Heart right ventricle (tissue), 16 donors: Measurements from ENCODE around the gene VWA5B2. TPM values are rescaled to one million over a fixed set of nuclear protein-coding genes. Genes with fewer than 3 reads are reported as not detected.

Experiments
- ATAC-seq, 8 donors: fragments of 200-7000 bp; cut with Tn5 transposase; one replicate each; pipeline ENCODE4 v1.9.1; 2020; ENCODE audit warnings: mild to moderate bottlenecking in 8 of 8, moderate library complexity in 8 of 8, moderate number of reproducible peaks in 1 of 8
- DNase-seq, 2 donors: peaks; one replicate each; pipeline ENCODE4 v3.0.0-alpha.2; 2020
- H3K27ac ChIP-seq, 10 donors: fragments of 200-600 bp; sonication (generic) in 2 of 10; one replicate each; pipeline versions ENCODE4 v1.5.0 to v1.8.0; 2020 to 2022; ENCODE audit warnings: mild to moderate bottlenecking in 3 of 10
- H3K27me3 ChIP-seq, 7 donors: fragments of 200-600 bp; one replicate each; pipeline ENCODE4 v1.8.0; 2021 to 2022; ENCODE audit warnings: mild to moderate bottlenecking in 2 of 7
- H3K36me3 ChIP-seq, 9 donors: fragments of 200-600 bp; sonication (generic) in 1 of 9; one replicate each; pipeline versions ENCODE4 v1.5.0 to v1.8.0; 2020 to 2022; ENCODE audit warnings: mild to moderate bottlenecking in 2 of 9
- H3K4me1 ChIP-seq, 9 donors: fragments of 200-600 bp; sonication (generic) in 1 of 9; one replicate each; pipeline versions ENCODE4 v1.5.0 to v1.8.0; 2020 to 2022; ENCODE audit warnings: mild to moderate bottlenecking in 4 of 9
- H3K4me3 ChIP-seq, 10 donors: fragments of 200-600 bp; sonication (generic) in 2 of 10; one replicate each; pipeline versions ENCODE4 v1.5.0 to v1.8.0; 2020 to 2022; ENCODE audit warnings: mild to moderate bottlenecking in 7 of 10, moderate library complexity in 2 of 10
- H3K9me3 ChIP-seq, 11 donors: fragments of 200-600 bp in 10 of 11; sonication (generic) in 2 of 11; one replicate each; pipeline versions ENCODE4 v1.5.0 to v1.8.0; 2013 to 2022; ENCODE audit warnings: mild to moderate bottlenecking in 2 of 11, control low read depth in 1 of 11, moderate library complexity in 1 of 11
- CTCF ChIP-seq, 9 donors: fragments of 200-600 bp; sonication (generic) in 2 of 9; IDR thresholded peaks; one replicate each; pipeline versions ENCODE4 v1.5.0 to v1.8.0; 2021 to 2022; ENCODE audit warnings: antibody characterized with exemption in 9 of 9, mild to moderate bottlenecking in 5 of 9, moderate library complexity in 1 of 9
- WGBS, 2 donors: extraction: QIAGEN DNeasy Blood & Tissue Kit; methylation state at CpG; one replicate each; pipeline ENCODE4 v1.1.7; 2013; ENCODE audit warnings: inconsistent platforms in 1 of 2; 5-methylcytosine and 5-hydroxymethylcytosine counted together
- intact Hi-C, 10 donors: fragments of 100-400 bp; cut with DNase I; formaldehyde crosslinking; loops; one replicate each; pipeline versions ENCODE4 v1.11.1 to v1.14.2; 2022
- polyA plus RNA-seq, 2 donors: library from polyadenylated mRNA; stranded (reverse); fragments of 200-250 nt; gene quantifications; one replicate each; pipeline ENCODE4 v1.2.3, GENCODE V29; 2013
- total RNA-seq, 10 donors: library from RNA; stranded (reverse); fragmentation: NEBNext Ultra II Directional in 3 of 10; extraction: Animal tissue kit (Norgen Biotek cat#: 25700) in 3 of 10; gene quantifications; one replicate each; pipeline versions ENCODE4 v1.2.1 to v1.2.4, GENCODE V29; 2021 to 2023
- donor health status: Arrhythmogenic right ventricular cardiomyopathy.
- donor health status: ischemic (EF 13 %, LVEDD 7.1; RV severe dilation, severe dysfunction).
- donor health status: healthy with polysubstance abuse.
- donor health status: DM: no; HTN: yes; CAD: no.
- donor health status: DM: no; HTN: no; CAD: no.
- donor health status: ischemic (EF 25% LVEDD 6.9; RV normal size, moderate dysfunction).
- donor health status: ischemic (EF 25% LVEDD 5.7; RV mildly dilated, moderate dysfunction).
- donor health status: healthy.
- donor health status: DM: yes; HTN: yes; CAD: no.
- donor health status: Ischemic cardiomyopathy.
- donor health status: ischemic (EF 35%, LVEDD 5.7; RV mildly dilated, moderate dysfunction).
- donor health status: nonischemic (EF 11% LVEDD 7.7; RV severe dilation, severe dysfunction).
- donor health status: DM: yes; HTN: yes; CAD: no.
- donor health status: PGD.
- donor health status: ischemic (EF 29% LVEDD 5.4; RV normal size, mild dysfunction).
- donor health status: nonischemic (EF 23%, LVEDD 6.1; RV moderate dilation, normal function).

VWA5B2 gene
- total and polyA plus RNA-seq, 12 donors = 0.03 to 0.09 TPM; not detected in 10

- H3K27me3 ChIP-seq = peaks cover 13 to 66% (median 61%) of the 10 kb centered on the region in 7 donors
- H3K4me1 ChIP-seq = peaks cover 12 to 33% (median 26%) of the 10 kb centered on the region in 9 donors
- WGBS, 2 donors = 1% methylated on average over 52 to 91 of the region's 91 CpGs
- H3K9me3 ChIP-seq = no peaks in the 10 kb centered on the region
- no peak overlapping the region for H3K27ac ChIP-seq
- H3K36me3 ChIP-seq = no peaks in the 10 kb centered on the region
- peak overlapping the region in 8 of 10 donors; percentile 35 to 58 (median 54) for H3K4me3 ChIP-seq
- intact Hi-C loops = no loop called here
- peak; percentile 33 to 36 for DNase-seq
- ATAC-seq = peak; percentile 52 to 82 (median 58)
- no peak for TF ChIP-seq CTCF (IDR thresholded peaks at IDR 0.05)
These were observed 30.7 kb downstream of the VWA5B2 start for GRCh38 chr3:184259878-184260723.

GRCh38 chr3:184260724-184261269 lies 31.4 kb downstream of the VWA5B2 start:
- Histone ChIP-seq H3K9me3 (no peaks in the 10 kb centered on the region), H3K4me1 (peaks cover 12 to 33% (median 26%) of the 10 kb centered on the region in 9 donors), H3K36me3 (no peaks in the 10 kb centered on the region), H3K4me3 (peak overlapping the region in 9 of 10 donors; percentile 30 to 58 (median 54)), H3K27ac (no peak overlapping the region), H3K27me3 (peaks cover 13 to 73% (median 68%) of the 10 kb centered on the region in 7 donors)
- ATAC-seq (no peak), DNase-seq (no peak)
- TF ChIP-seq CTCF (IDR thresholded peaks at IDR 0.05) = no peak
- 1% methylated on average over 49 of the region's 49 CpGs for WGBS, 2 donors
- intact Hi-C loops = no loop called here

- TF ChIP-seq CTCF (IDR thresholded peaks at IDR 0.05) = no peak
- ATAC-seq (peak; percentile 30 to 81 (median 60)), DNase-seq (peak; percentile 22 to 51)
- peaks cover 12 to 33% (median 26%) of the 10 kb centered on the region in 9 donors for H3K4me1 ChIP-seq
- H3K9me3 ChIP-seq = no peaks in the 10 kb centered on the region
- H3K36me3 ChIP-seq = no peaks in the 10 kb centered on the region
- H3K4me3 ChIP-seq = peak within 1 kb of the TSS; percentile 28 to 58 (median 53)
- WGBS, 2 donors = 0 to 1% methylated on average over 23 to 65 of the region's 67 CpGs
- intact Hi-C loops = no loop called here
- H3K27me3 ChIP-seq = peaks cover 13 to 78% (median 72%) of the 10 kb centered on the region in 7 donors
- H3K27ac ChIP-seq = no peak within 1 kb of the TSS
These were observed 32.0 kb downstream of the VWA5B2 start, which contains the start of gene CAMK2N2 for GRCh38 chr3:184261270-184261853. TSS of gene CAMK2N2 (minus strand) at chr3:184261553. CDS start at chr3:184261285, 268 bp downstream.
